Embryonic facial prominence (tissue), 1 donor: ENCODE results near the gene EEF2K.
"Not testable (repeated sequence)": the region's sequence is repeated elsewhere in the genome, so short reads cannot be mapped to it uniquely, and the experiment has no call there.

Source experiments
- DNase-seq: peaks from one replicate; pipeline ENCODE4 v3.0.0-alpha.2; 2016; ENCODE audit errors: extremely low spot score

Gene EEF2K

GRCh38 chr16:22213236-22213635 is 7.2 kb downstream of the EEF2K start:
- no peak for DNase-seq

- no peak for DNase-seq
These were observed 7.7 kb downstream of the EEF2K start for GRCh38 chr16:22213801-22214200.

GRCh38 chr16:22214402-22214801 is 8.3 kb downstream of the EEF2K start:
- no peak for DNase-seq

GRCh38 chr16:22214889-22215288 is 8.8 kb downstream of the EEF2K start:
- DNase-seq: no peak

GRCh38 chr16:22216191-22216831 is 10.2 kb downstream of the EEF2K start:
- DNase-seq: no peak

- DNase-seq: not testable (repeated sequence)
These were observed 10.8 kb downstream of the EEF2K start for GRCh38 chr16:22216832-22217225.

GRCh38 chr16:22217890-22218730 is 12.0 kb downstream of the EEF2K start:
- DNase-seq: no peak

- DNase-seq: no peak
These were observed 13.5 kb downstream of the EEF2K start for GRCh38 chr16:22219389-22220068.

- no peak for DNase-seq
These were observed 14.0 kb downstream of the EEF2K start for GRCh38 chr16:22220069-22220440.

- no peak for DNase-seq
These were observed 14.6 kb downstream of the EEF2K start for GRCh38 chr16:22220714-22221113.

GRCh38 chr16:22222006-22222405 is 15.9 kb downstream of the EEF2K start:
- no peak for DNase-seq

GRCh38 chr16:22222998-22223397 is 16.9 kb downstream of the EEF2K start:
- DNase-seq: no peak

- DNase-seq: no peak
These were observed 19.0 kb downstream of the EEF2K start for GRCh38 chr16:22225060-22225459.

- DNase-seq: no peak
These were observed 23.8 kb downstream of the EEF2K start for GRCh38 chr16:22229889-22230288.

- DNase-seq: no peak
These were observed 26.4 kb downstream of the EEF2K start for GRCh38 chr16:22232277-22233036.

- no peak for DNase-seq
These were observed 26.9 kb downstream of the EEF2K start for GRCh38 chr16:22233037-22233372.

- no peak for DNase-seq
These were observed 30.0 kb downstream of the EEF2K start for GRCh38 chr16:22235839-22236745.

- no peak for DNase-seq
These were observed 33.2 kb downstream of the EEF2K start for GRCh38 chr16:22239131-22239805.

- DNase-seq: no peak
These were observed 34.1 kb downstream of the EEF2K start for GRCh38 chr16:22240023-22240710.

GRCh38 chr16:22250522-22250921 is 44.4 kb downstream of the EEF2K start:
- no peak for DNase-seq
